ENCODE measurements around the gene CLN6. TPM values are rescaled to one million over a fixed set of nuclear protein-coding genes. Genes with fewer than 3 reads are reported as not detected.

The CLN6 gene
- total and polyA plus RNA-seq, 2 donors = 17.3 to 22.0 TPM

GRCh38 chr15:68265081-68265480, 35.6 kb upstream of the CLN6 start:
- WGBS = 57% methylated on average over 4 of the region's 4 CpGs
- H3K36me3 ChIP-seq (ENCODE audit: insufficient read depth) = no peaks in the 10 kb centered on the region
- no peak for DNase-seq (ENCODE audit: extremely low spot score)
- no peak overlapping the region for H3K27ac ChIP-seq (ENCODE audit: low read depth)
- no peaks in the 10 kb centered on the region for H3K4me1 ChIP-seq (ENCODE audit: insufficient read depth)
- H3K4me3 ChIP-seq (ENCODE audit: low read depth, low read length) = no peak overlapping the region

- DNase-seq (ENCODE audit: extremely low spot score) = no peak
- no peak overlapping the region for H3K27ac ChIP-seq (ENCODE audit: low read depth)
- 36% methylated on average over 2 of the region's 2 CpGs for WGBS
- no peaks in the 10 kb centered on the region for H3K36me3 ChIP-seq (ENCODE audit: insufficient read depth)
- no peak overlapping the region for H3K4me3 ChIP-seq (ENCODE audit: low read depth, low read length)
- no peaks in the 10 kb centered on the region for H3K4me1 ChIP-seq (ENCODE audit: insufficient read depth)
Observed at GRCh38 chr15:68264282-68264681, 34.8 kb upstream of the CLN6 start.

- H3K36me3 ChIP-seq (ENCODE audit: insufficient read depth) = no peaks in the 10 kb centered on the region
- no peaks in the 10 kb centered on the region for H3K4me1 ChIP-seq (ENCODE audit: insufficient read depth)
- no peak overlapping the region for H3K27ac ChIP-seq (ENCODE audit: low read depth)
- DNase-seq (ENCODE audit: extremely low spot score) = no peak
- H3K4me3 ChIP-seq (ENCODE audit: low read depth, low read length) = no peak overlapping the region
- WGBS = 49% methylated on average over 5 of the region's 5 CpGs
Observed at GRCh38 chr15:68262514-68263356, 33.2 kb upstream of the CLN6 start.

GRCh38 chr15:68261980-68262379, 32.5 kb upstream of the CLN6 start:
- Histone ChIP-seq H3K36me3 (ENCODE audit: insufficient read depth) (no peaks in the 10 kb centered on the region), H3K4me3 (ENCODE audit: low read depth, low read length) (no peak overlapping the region), H3K27ac (ENCODE audit: low read depth) (no peak overlapping the region), H3K4me1 (ENCODE audit: insufficient read depth) (no peaks in the 10 kb centered on the region)
- 94% methylated on average over 3 of the region's 3 CpGs for WGBS
- DNase-seq (ENCODE audit: extremely low spot score) = no peak

- no peaks in the 10 kb centered on the region for H3K36me3 ChIP-seq (ENCODE audit: insufficient read depth)
- no peaks in the 10 kb centered on the region for H3K4me1 ChIP-seq (ENCODE audit: insufficient read depth)
- no peak overlapping the region for H3K27ac ChIP-seq (ENCODE audit: low read depth)
- whole genome bisulfite sequencing = 89% methylated on average over 3 of the region's 3 CpGs
- no peak for DNase-seq (ENCODE audit: extremely low spot score)
- no peak overlapping the region for H3K4me3 ChIP-seq (ENCODE audit: low read depth, low read length)
Observed at GRCh38 chr15:68261241-68261640, 31.7 kb upstream of the CLN6 start.

GRCh38 chr15:68259883-68260282, 30.4 kb upstream of the CLN6 start:
- no peak for DNase-seq (ENCODE audit: extremely low spot score)
- 87% methylated on average over 2 of the region's 2 CpGs for WGBS
- H3K4me3 ChIP-seq (ENCODE audit: low read depth, low read length) = no peak overlapping the region
- H3K36me3 ChIP-seq (ENCODE audit: insufficient read depth) = no peaks in the 10 kb centered on the region
- H3K27ac ChIP-seq (ENCODE audit: low read depth) = no peak overlapping the region
- no peaks in the 10 kb centered on the region for H3K4me1 ChIP-seq (ENCODE audit: insufficient read depth)

GRCh38 chr15:68258692-68259091, 29.2 kb upstream of the CLN6 start:
- Histone ChIP-seq H3K36me3 (ENCODE audit: insufficient read depth) (no peaks in the 10 kb centered on the region), H3K4me1 (ENCODE audit: insufficient read depth) (no peaks in the 10 kb centered on the region), H3K27ac (ENCODE audit: low read depth) (no peak overlapping the region), H3K4me3 (ENCODE audit: low read depth, low read length) (no peak overlapping the region)
- DNase-seq (ENCODE audit: extremely low spot score) = no peak
- WGBS = 59% methylated on average over 4 of the region's 4 CpGs

- Histone ChIP-seq H3K4me3 (ENCODE audit: low read depth, low read length) (peak overlapping the region; percentile 51), H3K4me1 (ENCODE audit: insufficient read depth) (no peaks in the 10 kb centered on the region), H3K36me3 (ENCODE audit: insufficient read depth) (no peaks in the 10 kb centered on the region), H3K27ac (ENCODE audit: low read depth) (peak overlapping the region; percentile 96)
- WGBS = 3% methylated on average over 57 of the region's 57 CpGs
- peak; percentile 82 for DNase-seq (ENCODE audit: extremely low spot score)
Observed at GRCh38 chr15:68256675-68257450, 27.3 kb upstream of the CLN6 start.

GRCh38 chr15:68252925-68253534, 23.5 kb upstream of the CLN6 start:
- no peak for DNase-seq (ENCODE audit: extremely low spot score)
- Histone ChIP-seq H3K4me3 (ENCODE audit: low read depth, low read length) (no peak overlapping the region), H3K36me3 (ENCODE audit: insufficient read depth) (no peaks in the 10 kb centered on the region), H3K27ac (ENCODE audit: low read depth) (no peak overlapping the region), H3K4me1 (ENCODE audit: insufficient read depth) (no peaks in the 10 kb centered on the region)
- WGBS = 28% methylated on average over 7 of the region's 7 CpGs

GRCh38 chr15:68249058-68249713, 19.7 kb upstream of the CLN6 start:
- WGBS = 64% methylated on average over 3 of the region's 3 CpGs
- Histone ChIP-seq H3K36me3 (ENCODE audit: insufficient read depth) (no peaks in the 10 kb centered on the region), H3K4me3 (ENCODE audit: low read depth, low read length) (no peak overlapping the region), H3K4me1 (ENCODE audit: insufficient read depth) (no peaks in the 10 kb centered on the region), H3K27ac (ENCODE audit: low read depth) (no peak overlapping the region)
- no peak for DNase-seq (ENCODE audit: extremely low spot score)

- WGBS = 97% methylated on average over 1 of the region's 1 CpG
- Histone ChIP-seq H3K4me1 (ENCODE audit: insufficient read depth) (no peaks in the 10 kb centered on the region), H3K4me3 (ENCODE audit: low read depth, low read length) (no peak overlapping the region), H3K27ac (ENCODE audit: low read depth) (no peak overlapping the region), H3K36me3 (ENCODE audit: insufficient read depth) (no peaks in the 10 kb centered on the region)
- DNase-seq (ENCODE audit: extremely low spot score) = no peak
Observed at GRCh38 chr15:68244235-68244634, 14.7 kb upstream of the CLN6 start.

GRCh38 chr15:68241088-68241935, 11.8 kb upstream of the CLN6 start:
- H3K36me3 ChIP-seq (ENCODE audit: insufficient read depth) = no peaks in the 10 kb centered on the region
- no peaks in the 10 kb centered on the region for H3K4me1 ChIP-seq (ENCODE audit: insufficient read depth)
- DNase-seq (ENCODE audit: extremely low spot score) = no peak
- WGBS = 66% methylated on average over 5 of the region's 5 CpGs
- H3K27ac ChIP-seq (ENCODE audit: low read depth) = no peak overlapping the region
- H3K4me3 ChIP-seq (ENCODE audit: low read depth, low read length) = no peak overlapping the region

- Histone ChIP-seq H3K27ac (ENCODE audit: low read depth) (no peak overlapping the region), H3K36me3 (ENCODE audit: insufficient read depth) (no peaks in the 10 kb centered on the region), H3K4me3 (ENCODE audit: low read depth, low read length) (no peak overlapping the region), H3K4me1 (ENCODE audit: insufficient read depth) (no peaks in the 10 kb centered on the region)
- DNase-seq (ENCODE audit: extremely low spot score) = no peak
Observed at GRCh38 chr15:68239025-68239424, 9.5 kb upstream of the CLN6 start.
